Colonic mucosa (tissue), 4 donors: ENCODE results near the gene SORL1-AS1.

Experiments
- DNase-seq: peaks from one replicate; pipeline ENCODE4 v3.0.0-alpha.2; 2020
- H3K27ac ChIP-seq: fragments of 200-600 bp; one replicate; pipeline ENCODE4 v1.8.0; 2021
- H3K27me3 ChIP-seq: fragments of 200-600 bp; one replicate; pipeline ENCODE4 v1.8.0; 2021
- H3K36me3 ChIP-seq: fragments of 200-600 bp; one replicate; pipeline ENCODE4 v1.8.0; 2021
- H3K4me1 ChIP-seq: fragments of 200-600 bp; one replicate; pipeline ENCODE4 v1.8.0; 2021; ENCODE audit warnings: mild to moderate bottlenecking
- H3K4me3 ChIP-seq: fragments of 200-600 bp; one replicate; pipeline ENCODE4 v1.8.0; 2021
- H3K9ac ChIP-seq, 2 donors: one replicate each; pipeline ENCODE4 v1.7.0; 2013; ENCODE audit warnings: control low read depth in 2 of 2, low read depth in 2 of 2, low read length in 2 of 2
- H3K9me3 ChIP-seq: fragments of 200-600 bp; one replicate; pipeline ENCODE4 v1.8.0; 2021
- CTCF ChIP-seq: fragments of 200-600 bp; IDR thresholded peaks from one replicate; pipeline ENCODE4 v1.8.0; 2022; ENCODE audit warnings: antibody characterized with exemption, mild to moderate bottlenecking
- intact Hi-C: fragments of 100-400 bp; cut with DNase I; formaldehyde crosslinking; loops from one replicate; pipeline ENCODE4 v1.14.1; 2022
- donor health status: healthy.
- donor health status: DM: no; HTN: no; CAD: no.
- donor health status: DM: no; HTN: no; CAD: no.

SORL1-AS1 gene

GRCh38 chr11:121494355-121495099, 41.8 kb upstream of the SORL1-AS1 start:
- no peak overlapping the region for H3K9ac ChIP-seq
- no peak for TF ChIP-seq CTCF
- intact Hi-C loops = no loop called here
- no peaks in the 10 kb centered on the region for H3K27me3 ChIP-seq
- H3K9me3 ChIP-seq = no peaks in the 10 kb centered on the region
- no peak overlapping the region for H3K4me3 ChIP-seq
- DNase-seq = no peak
- no peaks in the 10 kb centered on the region for H3K4me1 ChIP-seq
- no peaks in the 10 kb centered on the region for H3K36me3 ChIP-seq
- H3K27ac ChIP-seq = no peak overlapping the region

GRCh38 chr11:121489823-121490222, 37.1 kb upstream of the SORL1-AS1 start:
- H3K9me3 ChIP-seq = no peaks in the 10 kb centered on the region
- no peak overlapping the region for H3K9ac ChIP-seq
- H3K27ac ChIP-seq = no peak overlapping the region
- intact Hi-C loops = no loop called here
- no peaks in the 10 kb centered on the region for H3K36me3 ChIP-seq
- H3K27me3 ChIP-seq = no peaks in the 10 kb centered on the region
- no peaks in the 10 kb centered on the region for H3K4me1 ChIP-seq
- TF ChIP-seq CTCF = no peak
- H3K4me3 ChIP-seq = no peak overlapping the region
- DNase-seq = no peak

- Histone ChIP-seq H3K4me1 (no peaks in the 10 kb centered on the region), H3K27me3 (no peaks in the 10 kb centered on the region), H3K27ac (no peak overlapping the region), H3K4me3 (no peak overlapping the region), H3K9ac (no peak overlapping the region), H3K36me3 (no peaks in the 10 kb centered on the region), H3K9me3 (no peaks in the 10 kb centered on the region)
- intact Hi-C loops = no loop called here
- TF ChIP-seq CTCF = no peak
- DNase-seq = no peak
These were observed 35.9 kb upstream of the SORL1-AS1 start for GRCh38 chr11:121488641-121489040.

- Histone ChIP-seq H3K4me3 (no peak overlapping the region), H3K27ac (no peak overlapping the region), H3K9ac (no peak overlapping the region), H3K36me3 (no peaks in the 10 kb centered on the region), H3K4me1 (no peaks in the 10 kb centered on the region), H3K9me3 (no peaks in the 10 kb centered on the region), H3K27me3 (no peaks in the 10 kb centered on the region)
- no peak for TF ChIP-seq CTCF
- intact Hi-C loops = no loop called here
- DNase-seq = no peak
These were observed 35.4 kb upstream of the SORL1-AS1 start for GRCh38 chr11:121488170-121488569.

GRCh38 chr11:121487191-121487590, 34.4 kb upstream of the SORL1-AS1 start:
- Histone ChIP-seq H3K9me3 (no peaks in the 10 kb centered on the region), H3K27ac (no peak overlapping the region), H3K4me1 (no peaks in the 10 kb centered on the region), H3K4me3 (no peak overlapping the region), H3K27me3 (no peaks in the 10 kb centered on the region), H3K9ac (no peak overlapping the region), H3K36me3 (no peaks in the 10 kb centered on the region)
- intact Hi-C loops = no loop called here
- no peak for DNase-seq
- no peak for TF ChIP-seq CTCF
